ENCODE results near the gene FAM174C. TPM values are rescaled to one million over a fixed set of nuclear protein-coding genes. Genes with fewer than 3 reads are reported as not detected.
A peak's percentile ranks its signal among the peaks of the same experiment; 100 is the strongest.

FAM174C gene
- total and polyA plus RNA-seq, 10 of the 15 experiments (the other 5 are each of a cell fraction or from before 2014, with no cell fraction given) = 0.89 to 94.6 (median 43.6) TPM

GRCh38 chr19:1254530-1255185, 20.7 kb upstream of the FAM174C start:
- Histone ChIP-seq H3K4me2 (ENCODE audit: control insufficient read depth, insufficient read depth) (no peak overlapping the region), H3K4me1 (ENCODE audit: control insufficient read depth, insufficient read depth, low read length) (peaks cover 18% of the 10 kb centered on the region), H4K20me1 (ENCODE audit: control insufficient read depth, insufficient read depth) (no peaks in the 10 kb centered on the region), H3K4me3 (no peak overlapping the region), H3K36me3 (ENCODE audit: control insufficient read depth in 2 of 2, insufficient read depth in 2 of 2, low read length in 1 of 2) (peaks cover 14 to 29% of the 10 kb centered on the region in 2 experiments; a peak in 3 of 4 replicates), H3K27me3 (replicated peaks in 1 of 2; ENCODE audit: control insufficient read depth in 2 of 2, insufficient read depth in 2 of 2, low read length in 1 of 2) (no peaks in the 10 kb centered on the region), H3K9me3 (replicated peaks; ENCODE audit: control insufficient read depth, insufficient read depth, low read length) (no peaks in the 10 kb centered on the region), H3K27ac (ENCODE audit: control insufficient read depth, insufficient read depth) (no peak overlapping the region), H3K9ac (ENCODE audit: control insufficient read depth, insufficient read depth, low read length) (no peak overlapping the region), H2AFZ (ENCODE audit: control insufficient read depth, low read depth, low read length) (no peak overlapping the region), H3K79me2 (ENCODE audit: control insufficient read depth, insufficient read depth, low read length) (peaks cover 65% of the 10 kb centered on the region)
- TF ChIP-seq NR2F1 (conservative IDR thresholded peaks at IDR 0.05) (peak; percentile 19; the same call in 1 of the 2 replicates), POLR2AphosphoS5 (IDR thresholded peaks at IDR 0.05; ENCODE audit: low read length) (peak; percentile 48; the same call in 1 of the 2 replicates), TBL1XR1 (IDR thresholded peaks at IDR 0.05; ENCODE audit: low read depth, low read length) (no peak), FOXM1 (IDR thresholded peaks at IDR 0.05; ENCODE audit: low read depth, low read length) (no peak)
- TF ChIP-seq, protein P1, sequence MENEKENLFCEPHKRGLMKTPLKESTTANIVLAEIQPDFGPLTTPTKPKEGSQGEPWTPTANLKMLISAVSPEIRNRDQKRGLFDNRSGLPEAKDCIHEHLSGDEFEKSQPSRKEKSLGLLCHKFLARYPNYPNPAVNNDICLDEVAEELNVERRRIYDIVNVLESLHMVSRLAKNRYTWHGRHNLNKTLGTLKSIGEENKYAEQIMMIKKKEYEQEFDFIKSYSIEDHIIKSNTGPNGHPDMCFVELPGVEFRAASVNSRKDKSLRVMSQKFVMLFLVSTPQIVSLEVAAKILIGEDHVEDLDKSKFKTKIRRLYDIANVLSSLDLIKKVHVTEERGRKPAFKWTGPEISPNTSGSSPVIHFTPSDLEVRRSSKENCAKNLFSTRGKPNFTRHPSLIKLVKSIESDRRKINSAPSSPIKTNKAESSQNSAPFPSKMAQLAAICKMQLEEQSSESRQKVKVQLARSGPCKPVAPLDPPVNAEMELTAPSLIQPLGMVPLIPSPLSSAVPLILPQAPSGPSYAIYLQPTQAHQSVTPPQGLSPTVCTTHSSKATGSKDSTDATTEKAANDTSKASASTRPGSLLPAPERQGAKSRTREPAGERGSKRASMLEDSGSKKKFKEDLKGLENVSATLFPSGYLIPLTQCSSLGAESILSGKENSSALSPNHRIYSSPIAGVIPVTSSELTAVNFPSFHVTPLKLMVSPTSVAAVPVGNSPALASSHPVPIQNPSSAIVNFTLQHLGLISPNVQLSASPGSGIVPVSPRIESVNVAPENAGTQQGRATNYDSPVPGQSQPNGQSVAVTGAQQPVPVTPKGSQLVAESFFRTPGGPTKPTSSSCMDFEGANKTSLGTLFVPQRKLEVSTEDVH (IDR thresholded peaks at IDR 0.05; ENCODE audit: low read depth, partially characterized antibody) = no peak
- ChIA-PET CTCF (interaction anchor here (2.3 kb wide), 2 partner anchors 11 kb away, joined by 17 to 26 read pairs; no protein-coding TSS in a partner anchor), SMC1A (ENCODE audit: uncharacterized antibody, unreplicated experiment) (interaction anchor here (0.9 kb wide), 1 partner anchor 12 kb away, joined by 3 read pairs; no protein-coding TSS in a partner anchor), POLR2A (interaction anchor here (2.1 to 2.3 kb wide), 3 partner anchors 10 to 15 kb away, joined by 9 to 14 read pairs (median 13); partner anchors contain the start of gene CIRBP), RAD21 (ENCODE audit: unreplicated experiment) (interaction anchor here (0.5 kb wide), 1 partner anchor 60 kb away, joined by 5 read pairs; no protein-coding TSS in a partner anchor)
- FAIRE-seq (no peak), DNase-seq (ENCODE audit: low read depth, low spot score) (no peak), ATAC-seq (no peak)
- in situ Hi-C loops (cut with MboI) (no loop called here), intact Hi-C loops (cut with micrococcal nuclease; ENCODE audit: unreplicated experiment) (no loop called here)
- 94% methylated on average over 18 of the region's 20 CpGs for WGBS (ENCODE audit: insufficient coverage, insufficient replicate concordance, low lambda C conversion rate, missing lambda C conversion rate)
- no TSS peak for BruUV-seq (replicated peaks)

Data from GM12878 (cell line).